Astrocyte of the spinal cord (primary cell): Measurements from ENCODE around the gene ME3.
"Not testable (repeated sequence)": the region's sequence is repeated elsewhere in the genome, so short reads cannot be mapped to it uniquely, and the experiment has no call there.

Experiments used
- DNase-seq: peaks from one replicate; pipeline ENCODE4 v3.0.0; 2011; ENCODE audit warnings: low read depth, low spot score
- H3K4me3 ChIP-seq: 2 replicates; pipeline ENCODE4 v1.5.1; 2011; ENCODE audit warnings: low read depth, mild to moderate bottlenecking, low read length, moderate library complexity
- in situ Hi-C: cut with HindIII; loops from 2 replicates; pipeline ENCODE4 v1.10.0; 2017; ENCODE audit warnings: low sequenced_read_pairs
- TF ChIP-seq, protein P1 (sequence below): IDR thresholded peaks from 2 replicates; pipeline ENCODE4 v1.5.1; 2012; ENCODE audit warnings: low read depth, mild to moderate bottlenecking, low read length, inconsistent platforms

ME3 gene

GRCh38 chr11:86443415-86443814 is 229.0 kb downstream of the ME3 start:
- DNase-seq, result no peak
- in situ Hi-C loops, result no loop called here

GRCh38 chr11:86442827-86443226 is 229.6 kb downstream of the ME3 start:
- DNase-seq, result no peak
- TF ChIP-seq, protein P1, sequence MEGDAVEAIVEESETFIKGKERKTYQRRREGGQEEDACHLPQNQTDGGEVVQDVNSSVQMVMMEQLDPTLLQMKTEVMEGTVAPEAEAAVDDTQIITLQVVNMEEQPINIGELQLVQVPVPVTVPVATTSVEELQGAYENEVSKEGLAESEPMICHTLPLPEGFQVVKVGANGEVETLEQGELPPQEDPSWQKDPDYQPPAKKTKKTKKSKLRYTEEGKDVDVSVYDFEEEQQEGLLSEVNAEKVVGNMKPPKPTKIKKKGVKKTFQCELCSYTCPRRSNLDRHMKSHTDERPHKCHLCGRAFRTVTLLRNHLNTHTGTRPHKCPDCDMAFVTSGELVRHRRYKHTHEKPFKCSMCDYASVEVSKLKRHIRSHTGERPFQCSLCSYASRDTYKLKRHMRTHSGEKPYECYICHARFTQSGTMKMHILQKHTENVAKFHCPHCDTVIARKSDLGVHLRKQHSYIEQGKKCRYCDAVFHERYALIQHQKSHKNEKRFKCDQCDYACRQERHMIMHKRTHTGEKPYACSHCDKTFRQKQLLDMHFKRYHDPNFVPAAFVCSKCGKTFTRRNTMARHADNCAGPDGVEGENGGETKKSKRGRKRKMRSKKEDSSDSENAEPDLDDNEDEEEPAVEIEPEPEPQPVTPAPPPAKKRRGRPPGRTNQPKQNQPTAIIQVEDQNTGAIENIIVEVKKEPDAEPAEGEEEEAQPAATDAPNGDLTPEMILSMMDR, result no peak
- H3K4me3 ChIP-seq, result no peak overlapping the region
- in situ Hi-C loops, result no loop called here

More at GRCh38 chr11:86443415-86443814, 229.0 kb downstream of the ME3 start:
- TF ChIP-seq, protein P1, result no peak
- H3K4me3 ChIP-seq, result no peak overlapping the region

- in situ Hi-C loops, result no loop called here
- no peak overlapping the region for H3K4me3 ChIP-seq
- TF ChIP-seq, protein P1, result no peak
- DNase-seq, result no peak
These were observed 230.0 kb downstream of the ME3 start for GRCh38 chr11:86442420-86442819.

- no peak for DNase-seq
- in situ Hi-C loops, result no loop called here
- H3K4me3 ChIP-seq, result no peak overlapping the region
- TF ChIP-seq, protein P1, result no peak
These were observed 231.6 kb downstream of the ME3 start for GRCh38 chr11:86440843-86441242.

DNA sequence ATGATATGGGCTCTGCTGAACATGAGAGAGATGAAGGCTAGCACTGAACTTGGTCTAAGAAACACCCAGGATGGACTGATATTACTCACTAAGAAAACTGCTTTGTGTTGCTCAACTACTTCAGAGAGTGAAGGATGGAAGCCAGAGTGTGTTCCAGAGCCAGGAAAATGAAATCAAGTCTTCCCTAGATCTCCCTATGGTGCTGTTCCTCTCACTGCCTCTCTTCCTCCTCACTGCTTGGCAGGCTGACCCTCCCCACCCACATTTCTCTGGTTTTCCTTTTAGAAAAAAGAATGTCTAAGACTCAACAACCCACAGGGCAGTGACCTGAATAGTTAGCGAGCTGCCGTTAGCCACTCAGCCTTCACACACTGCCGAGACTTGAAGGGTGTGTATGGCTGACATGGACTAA is 232.1 kb downstream of the ME3 start:
- in situ Hi-C loops, result no loop called here
- peak; percentile 74 for DNase-seq
- H3K4me3 ChIP-seq, result no peak overlapping the region
- TF ChIP-seq, protein P1, result no peak

GRCh38 chr11:86438685-86439084 is 233.7 kb downstream of the ME3 start:
- TF ChIP-seq, protein P1, result no peak
- DNase-seq, result peak; percentile 60
- no peak overlapping the region for H3K4me3 ChIP-seq
- in situ Hi-C loops, result no loop called here

DNA sequence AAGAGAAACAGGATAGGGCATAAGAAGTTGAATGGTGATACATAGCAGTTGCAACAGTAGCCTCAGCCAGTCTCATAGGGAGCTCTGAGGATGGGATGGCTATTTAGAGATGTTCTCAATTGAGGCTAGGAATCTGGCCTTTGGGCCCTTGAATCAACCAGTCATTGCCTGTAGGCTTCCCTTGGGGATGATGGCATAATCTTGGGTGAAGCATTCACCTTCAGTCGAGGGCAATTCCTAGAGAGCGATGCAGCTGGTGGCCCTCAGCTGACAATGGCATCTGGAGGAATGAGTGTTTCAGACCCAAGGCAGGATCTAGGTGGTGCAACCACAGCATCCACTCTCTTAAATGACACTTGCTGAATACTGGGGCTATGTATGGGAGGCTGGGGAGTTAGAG is 236.7 kb downstream of the ME3 start:
- TF ChIP-seq, protein P1, result no peak
- DNase-seq, result no peak
- in situ Hi-C loops, result no loop called here
- H3K4me3 ChIP-seq, result no peak overlapping the region

DNA sequence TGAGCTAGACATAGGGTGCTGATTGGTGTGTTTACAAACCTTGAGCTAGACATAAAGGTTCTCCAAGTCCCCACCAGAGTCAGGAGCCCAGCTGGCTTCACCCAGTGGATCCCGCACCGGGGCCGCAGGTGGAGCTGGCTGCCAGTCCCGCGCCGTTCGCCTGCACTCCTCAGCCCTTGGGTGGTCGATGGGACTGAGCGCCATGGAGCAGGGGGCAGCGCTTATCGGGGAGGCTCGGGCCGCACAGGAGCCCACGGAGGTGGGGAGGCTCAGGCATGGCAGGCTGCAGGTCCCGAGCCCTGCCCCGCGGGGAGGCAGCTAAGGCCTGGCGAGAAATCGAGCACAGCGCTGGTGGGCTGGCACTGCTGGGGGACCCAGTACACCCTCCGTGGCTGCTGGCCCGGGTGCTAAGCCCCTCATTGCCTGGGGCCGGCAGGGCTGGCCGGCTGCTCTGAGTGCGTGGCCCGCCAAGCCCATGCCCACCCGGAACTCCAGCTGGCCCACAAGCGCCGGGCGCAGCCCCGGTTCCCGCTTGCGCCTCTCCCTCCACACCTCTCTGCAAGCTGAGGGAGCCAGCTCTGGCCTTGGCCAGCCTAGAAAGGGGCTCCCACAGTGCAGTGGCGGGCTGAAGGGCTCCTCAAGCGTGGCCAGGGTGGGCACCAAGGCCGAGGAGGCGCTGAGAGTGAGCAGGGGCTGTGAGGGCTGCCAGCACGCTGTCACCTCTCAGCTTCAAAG is 238.9 kb downstream of the ME3 start:
- DNase-seq, in situ Hi-C loops, H3K4me3 ChIP-seq: not testable (repeated sequence)
